NOMO-1 treated with dmso at 0.1 percent for 144 hours (cell line): ENCODE measurements around the gene HMGA1.

Experiments used
- DNase-seq: peaks from one replicate; lab custom pipeline; 2025; ENCODE audit not compliant: unreplicated experiment; lab: John Stamatoyannopoulos, UW

Gene HMGA1

DNA sequence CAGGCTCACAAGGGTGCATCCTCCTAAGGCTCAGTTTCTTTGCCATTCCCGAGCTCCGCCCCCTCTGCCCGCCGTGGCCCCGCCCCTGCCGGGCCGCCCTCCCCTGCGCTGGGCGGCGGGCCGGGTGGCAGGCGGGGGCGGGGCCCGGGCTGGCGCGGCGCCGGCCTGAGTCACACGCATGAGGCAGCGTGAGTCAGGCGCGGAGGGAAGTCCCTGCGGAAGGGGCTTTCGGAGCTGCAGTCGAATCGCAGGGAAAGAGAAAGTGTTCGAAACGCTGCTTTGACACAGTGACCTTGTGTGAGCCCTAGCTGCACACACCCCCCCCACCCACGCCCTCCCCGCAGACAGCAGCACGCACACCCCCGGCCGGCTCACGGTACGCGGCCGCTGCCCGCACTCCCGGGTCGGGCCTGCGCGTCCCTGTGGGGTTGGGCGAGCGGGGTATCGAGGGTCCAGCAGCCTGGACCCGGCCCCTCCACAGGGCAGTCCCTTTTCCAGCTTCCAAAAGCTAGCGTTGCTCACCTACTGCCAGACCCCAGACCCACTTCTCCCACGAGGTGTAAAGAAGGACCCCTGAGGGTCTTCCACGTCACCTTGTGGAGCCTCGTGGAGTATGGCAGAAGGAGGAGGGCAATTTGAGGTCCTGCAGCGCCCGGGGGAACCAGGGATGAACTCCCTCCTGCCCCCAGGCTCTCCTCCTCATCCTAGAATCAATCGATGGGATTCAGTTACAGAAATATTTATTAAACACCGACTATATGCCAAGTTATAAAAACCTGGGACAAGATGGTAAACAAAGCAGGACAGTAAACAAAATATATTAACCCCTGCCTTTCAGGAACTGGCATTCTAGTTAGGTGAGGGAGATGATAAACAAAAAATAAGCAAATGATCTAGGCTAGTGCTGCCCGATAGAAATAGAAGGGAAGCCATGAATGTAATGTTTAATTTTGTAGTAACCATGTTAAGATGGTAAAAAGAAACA, 12.4 kb upstream of the HMGA1 start:
- peak; percentile 79 for DNase-seq

- no peak for DNase-seq
Measured at GRCh38 chr6:34225551-34225950, 11.1 kb upstream of the HMGA1 start.

GRCh38 chr6:34226066-34226465, 10.6 kb upstream of the HMGA1 start:
- DNase-seq, result no peak

- DNase-seq, result no peak
Measured at GRCh38 chr6:34226731-34227586, 9.7 kb upstream of the HMGA1 start.

GRCh38 chr6:34227761-34228421, 8.8 kb upstream of the HMGA1 start:
- no peak for DNase-seq

GRCh38 chr6:34229877-34230276, 6.8 kb upstream of the HMGA1 start:
- DNase-seq, result no peak

GRCh38 chr6:34230653-34231371, 5.9 kb upstream of the HMGA1 start:
- no peak for DNase-seq

GRCh38 chr6:34231566-34232336, 4.9 kb upstream of the HMGA1 start:
- DNase-seq, result no peak

- no peak for DNase-seq
Measured at GRCh38 chr6:34232901-34233300, 3.8 kb upstream of the HMGA1 start.

DNA sequence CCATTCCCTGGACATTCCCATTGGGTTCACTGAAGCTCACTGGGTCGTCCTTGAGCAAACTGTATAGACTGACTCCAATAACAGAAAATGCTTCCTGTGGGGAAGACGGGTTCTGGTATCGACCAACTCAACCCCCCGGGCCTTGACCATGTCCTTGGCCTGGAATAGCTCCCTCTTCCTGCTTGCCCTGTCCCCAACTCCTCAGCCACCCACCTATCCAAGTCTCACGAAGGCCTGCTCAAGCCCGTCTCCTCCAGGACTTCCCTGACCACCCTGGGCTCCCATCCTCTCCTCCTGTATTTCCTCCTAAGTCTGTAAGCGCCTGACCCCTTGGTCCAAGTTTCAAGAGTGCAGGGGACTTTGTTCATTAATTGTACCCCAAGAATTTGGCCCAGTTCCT, 2.8 kb upstream of the HMGA1 start:
- no peak for DNase-seq

GRCh38 chr6:34234667-34235306, 1.9 kb upstream of the HMGA1 start:
- DNase-seq, result no peak

GRCh38 chr6:34235307-34236130, 1.2 kb upstream of the HMGA1 start:
- no peak for DNase-seq

GRCh38 chr6:34236131-34236442, 586 bp upstream of the HMGA1 start:
- DNase-seq, result no peak

- no peak for DNase-seq
Measured at GRCh38 chr6:34237316-34237721, 646 bp downstream of the HMGA1 start.

DNA sequence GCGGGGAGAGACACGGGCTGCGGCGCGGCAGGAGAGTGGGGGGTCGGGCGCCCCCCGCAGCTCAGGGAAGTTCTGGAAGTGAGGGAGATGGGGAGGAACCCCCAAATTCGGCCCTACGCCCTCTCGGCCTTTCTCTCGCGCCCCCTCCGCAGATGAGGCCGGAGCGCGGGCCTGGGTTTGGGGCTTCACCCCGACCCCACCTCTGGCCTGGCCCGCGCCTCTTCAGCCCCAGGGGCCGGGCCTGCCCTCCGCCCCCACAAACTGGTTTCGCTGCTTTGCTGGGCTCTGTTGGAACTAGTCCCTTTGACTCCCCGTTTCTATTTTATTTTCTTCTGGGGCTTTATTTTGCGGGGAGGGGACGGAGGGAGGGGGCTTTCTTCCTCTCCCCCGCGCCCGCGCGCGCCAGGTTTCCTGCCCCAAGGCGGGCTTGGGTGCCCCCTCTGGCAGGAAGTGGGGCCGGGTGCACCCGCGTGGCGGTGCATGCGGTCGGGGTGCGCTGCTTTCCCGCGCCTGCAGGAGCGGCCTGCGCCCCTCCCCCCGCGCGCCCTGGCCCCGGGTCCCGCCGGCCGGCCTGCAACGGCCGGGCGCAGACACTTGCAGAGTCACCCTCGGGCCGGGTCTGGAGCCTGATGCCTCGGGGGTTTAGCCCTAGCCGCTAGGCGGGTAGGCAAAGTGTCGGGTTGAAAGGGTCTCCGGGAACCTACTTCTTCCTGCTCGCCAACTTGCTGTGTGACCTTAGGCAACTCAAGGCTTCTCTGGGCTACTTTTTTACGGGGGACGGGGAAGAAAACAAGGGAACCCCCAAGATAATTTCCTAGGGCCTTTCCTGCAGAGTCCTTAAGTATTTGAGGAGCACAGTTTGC, 1.3 kb downstream of the HMGA1 start:
- DNase-seq, result peak; percentile 27

DNA sequence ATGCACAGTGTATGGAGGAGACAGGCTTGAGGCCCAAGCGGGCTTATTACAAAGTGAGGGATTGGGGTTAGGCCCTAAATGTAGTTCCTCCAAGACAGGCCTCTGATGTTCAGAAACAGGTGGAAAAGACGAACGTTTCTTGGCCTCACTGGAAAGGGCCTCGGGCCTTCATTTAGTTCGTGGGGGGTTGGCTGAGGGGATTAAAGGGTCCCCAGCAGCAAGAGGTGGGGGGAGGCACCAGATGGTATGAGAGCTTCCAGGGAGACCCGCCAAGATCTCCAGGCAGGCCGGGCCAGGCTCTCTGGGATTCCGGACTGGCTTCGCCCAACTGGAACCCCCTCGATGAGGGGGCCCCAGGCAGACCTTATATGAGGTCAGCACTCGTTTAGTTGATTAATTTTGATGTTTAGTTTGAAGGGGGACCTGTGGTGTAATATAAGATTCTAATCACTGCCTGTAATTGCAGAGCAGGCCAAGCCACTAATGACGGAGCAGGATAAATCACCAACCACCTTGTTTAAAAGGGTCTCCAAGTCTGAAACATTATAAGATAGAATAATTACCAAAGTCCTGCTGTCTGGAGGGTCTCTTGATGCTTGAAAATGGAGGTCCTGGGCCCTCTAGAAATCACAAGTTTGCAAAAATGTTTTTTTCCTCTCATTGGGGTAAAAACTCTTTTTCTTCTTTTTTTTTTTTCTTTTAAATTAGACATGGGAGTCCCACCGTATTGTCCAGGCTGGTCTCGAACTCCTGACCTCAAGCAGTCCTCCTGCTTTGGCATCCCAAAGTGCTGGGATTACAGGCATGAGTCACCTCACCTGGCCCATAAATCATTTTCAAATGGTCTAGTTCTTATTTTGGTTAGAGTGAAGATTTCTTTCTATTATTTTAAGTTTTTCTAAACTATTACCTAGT, 2.2 kb downstream of the HMGA1 start:
- no peak for DNase-seq

DNA sequence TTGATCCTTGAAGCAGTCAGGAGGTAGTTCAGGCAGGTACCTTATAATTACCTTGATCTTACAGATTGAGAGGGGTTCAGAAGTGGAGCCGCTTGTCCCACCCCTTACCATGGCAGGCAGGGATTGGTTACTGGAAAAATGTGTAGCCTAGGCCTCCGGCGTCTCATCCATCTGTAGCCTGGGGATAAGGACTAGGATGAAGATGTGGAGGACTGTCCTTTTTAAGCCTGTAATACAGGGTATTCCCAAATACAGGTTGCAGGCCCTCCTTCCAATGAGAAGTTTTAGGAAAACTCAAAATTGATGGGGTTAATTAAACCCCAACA, 2.8 kb downstream of the HMGA1 start:
- no peak for DNase-seq
